A549 (cell line): ENCODE measurements around the gene RHOF. TPM values are rescaled to one million over a fixed set of nuclear protein-coding genes. Genes with fewer than 3 reads are reported as not detected.
A peak's percentile ranks its signal among the peaks of the same experiment; 100 is the strongest.

Experiments used
- ATAC-seq, 2 experiments: fragments of 200-7000 bp in 1 of 2; fragments of >200 bp in 1 of 2; cut with Nextera tagmentation in 1 of 2; cut with Tn5 transposase in 1 of 2; 3 replicates each; pipeline versions ENCODE4 v1.8.0 to v1.9.1; 2018 to 2020; ENCODE audit warnings: mild to moderate bottlenecking in 1 of 2, moderate library complexity in 1 of 2
- CTCF ChIA-PET: fragments of 300-600 bp; sonication (Branson Sonifier 250); formaldehyde crosslinking; extraction: SDS; loops from one replicate; lab custom pipeline; 2021; ENCODE audit warnings: antibody characterized with exemption, inconsistent platforms; lab: Yijun Ruan, JAX
- POLR2A ChIA-PET: fragments of 350-600 bp; formaldehyde crosslinking; extraction: SDS; loops from one replicate; lab custom pipeline; 2021; ENCODE audit warnings: antibody characterized with exemption, inconsistent platforms; lab: Yijun Ruan, JAX
- DNase-seq, 2 experiments: peaks; one replicate each; pipeline versions ENCODE4 v3.0.0 to v3.0.0-alpha.2; 2011 to 2016; ENCODE audit warnings: low read depth in 1 of 2, low spot score in 1 of 2
- FAIRE-seq: peaks from 2 replicates; lab custom pipeline; 2011; peaks lifted over from hg19 to GRCh38; lab: Jason Lieb, UNC
- H3K27ac ChIP-seq, 2 experiments: fragments of >200 bp; sonication (Bioruptor Twin); formaldehyde crosslinking; 3 replicates each; pipeline ENCODE4 v1.5.1; 2016 to 2017
- H3K4me1 ChIP-seq: fragments of >200 bp; sonication (Bioruptor Twin); formaldehyde crosslinking; 3 replicates; pipeline ENCODE4 v1.6.1; 2016
- H3K4me2 ChIP-seq: fragments of >200 bp; sonication (Bioruptor Twin); formaldehyde crosslinking; 3 replicates; pipeline ENCODE4 v1.6.1; 2016
- H3K4me3 ChIP-seq: fragments of >200 bp; sonication (Bioruptor Twin); formaldehyde crosslinking; 3 replicates; pipeline ENCODE4 v1.5.1; 2016
- H3K9me3 ChIP-seq: fragments of >200 bp; sonication (Bioruptor Twin); formaldehyde crosslinking; 3 replicates; pipeline ENCODE4 v1.6.1; 2016
- CBX2 ChIP-seq: fragments of 200-600 bp; sonication (generic); IDR thresholded peaks from 2 replicates; pipeline ENCODE4 v1.6.1; 2016; ENCODE audit warnings: low read depth, mild to moderate bottlenecking, borderline replicate concordance
- CBX8 ChIP-seq: fragments of 200-600 bp; sonication (generic); IDR thresholded peaks from 2 replicates; pipeline ENCODE4 v1.6.1; 2016
- EP300 ChIP-seq, 2 experiments: fragments of >200 bp; sonication (Bioruptor Twin); formaldehyde crosslinking; IDR thresholded peaks; 2 replicates in 1 of 2; 3 replicates in 1 of 2; pipeline ENCODE4 v1.6.1; 2016 to 2017
- ESRRA ChIP-seq: fragments of 150-350 bp; IDR thresholded peaks from 2 replicates; pipeline ENCODE4 v1.6.1; 2014; ENCODE audit warnings: mild to moderate bottlenecking, low read length, borderline replicate concordance
- FOSB ChIP-seq: fragments of 250-450 bp; sonication (Bioruptor Pico); IDR thresholded peaks from 2 replicates; pipeline ENCODE4 v1.5.0; 2020; ENCODE audit warnings: mild to moderate bottlenecking, moderate library complexity
- FOSL2 ChIP-seq, 2 experiments: fragments of 450-650 bp in 1 of 2; fragments of >200 bp in 1 of 2; sonication (Bioruptor Twin) in 1 of 2; formaldehyde crosslinking; IDR thresholded peaks; 2 replicates each; pipeline versions ENCODE4 v1.5.0 to v1.6.1; 2016 to 2020; ENCODE audit warnings: mild to moderate bottlenecking in 1 of 2, moderate library complexity in 1 of 2
- GATA3 ChIP-seq: IDR thresholded peaks from 2 replicates; pipeline ENCODE4 v1.6.1; 2012; ENCODE audit warnings: borderline replicate concordance
- HDAC2 ChIP-seq: fragments of 200-600 bp; sonication (generic); IDR thresholded peaks from 2 replicates; pipeline ENCODE4 v1.6.1; 2016
- HEYL ChIP-seq: fragments of 250-450 bp; sonication (Bioruptor Pico); IDR thresholded peaks from 2 replicates; pipeline ENCODE4 v1.8.0; 2021; ENCODE audit warnings: mild to moderate bottlenecking, moderate library complexity
- HOXA7 ChIP-seq: fragments of 250-450 bp; sonication (Bioruptor Pico); IDR thresholded peaks from 2 replicates; pipeline ENCODE4 v1.5.0; 2020; ENCODE audit warnings: mild to moderate bottlenecking, moderate library complexity
- HOXB13 ChIP-seq: fragments of 250-450 bp; sonication (Bioruptor Pico); IDR thresholded peaks from 2 replicates; pipeline ENCODE4 v1.5.0; 2020; ENCODE audit warnings: low read depth, mild to moderate bottlenecking, moderate library complexity
- JUN ChIP-seq, 2 experiments: fragments of >200 bp; sonication (Bioruptor Twin); formaldehyde crosslinking; IDR thresholded peaks; 2 replicates in 1 of 2; 3 replicates in 1 of 2; pipeline ENCODE4 v1.6.1; 2016 to 2017
- JUNB ChIP-seq: fragments of >200 bp; sonication (Bioruptor Twin); formaldehyde crosslinking; IDR thresholded peaks from 2 replicates; pipeline ENCODE4 v1.6.1; 2016
- KDM1A ChIP-seq: fragments of 200-600 bp; sonication (generic); IDR thresholded peaks from 2 replicates; pipeline ENCODE4 v1.6.1; 2016; ENCODE audit warnings: low read depth, mild to moderate bottlenecking
- KDM5A ChIP-seq: fragments of 200-600 bp; sonication (generic); IDR thresholded peaks from 2 replicates; pipeline ENCODE4 v1.6.1; 2016; ENCODE audit warnings: antibody characterized with exemption, mild to moderate bottlenecking
- MAZ ChIP-seq: fragments of 150-350 bp; IDR thresholded peaks from 2 replicates; pipeline ENCODE4 v1.6.1; 2014; ENCODE audit warnings: antibody characterized with exemption, low read depth, low read length, borderline replicate concordance
- MYC ChIP-seq: IDR thresholded peaks from 2 replicates; pipeline ENCODE4 v1.6.1; 2012; ENCODE audit warnings: mild to moderate bottlenecking, inconsistent platforms, low read length, improper control_type of control experiment, borderline replicate concordance
- NFE2L2 ChIP-seq: fragments of 150-350 bp; conservative IDR thresholded peaks from 2 replicates; pipeline ENCODE4 v1.6.1; 2014; ENCODE audit warnings: low read length
- NPAS2 ChIP-seq: fragments of 250-450 bp; sonication (Bioruptor Pico); IDR thresholded peaks from 2 replicates; pipeline ENCODE4 v1.8.0; 2022; ENCODE audit warnings: mild to moderate bottlenecking, moderate library complexity, borderline replicate concordance
- NR3C1 ChIP-seq: fragments of >200 bp; sonication (Bioruptor Twin); formaldehyde crosslinking; IDR thresholded peaks from 3 replicates; pipeline ENCODE4 v1.6.1; 2017
- PHF8 ChIP-seq: fragments of 200-600 bp; sonication (generic); IDR thresholded peaks from 2 replicates; pipeline ENCODE4 v1.6.1; 2016; ENCODE audit warnings: low read depth, mild to moderate bottlenecking, antibody characterized with exemption, moderate library complexity, borderline replicate concordance
- POLR2A ChIP-seq: IDR thresholded peaks from 2 replicates; pipeline ENCODE4 v1.6.1; 2012; ENCODE audit warnings: mild to moderate bottlenecking, low read length
- POLR2AphosphoS2 ChIP-seq: conservative IDR thresholded peaks from 2 replicates; pipeline ENCODE4 v1.6.1; 2012; ENCODE audit warnings: low read length, improper control_type of control experiment, inconsistent platforms
- RAD21 ChIP-seq, 2 experiments: fragments of >200 bp in 1 of 2; sonication (Bioruptor Twin) in 1 of 2; formaldehyde crosslinking in 1 of 2; IDR thresholded peaks in 1 of 2; conservative IDR thresholded peaks in 1 of 2; 2 replicates in 1 of 2; 3 replicates in 1 of 2; pipeline ENCODE4 v1.6.1; 2012 to 2018; ENCODE audit warnings: inconsistent platforms in 1 of 2
- SMC3 ChIP-seq: fragments of >200 bp; sonication (Bioruptor Twin); formaldehyde crosslinking; IDR thresholded peaks from 3 replicates; pipeline ENCODE4 v1.6.1; 2018; ENCODE audit warnings: inconsistent platforms
- SREBF2 ChIP-seq: fragments of 450-650 bp; IDR thresholded peaks from 2 replicates; pipeline ENCODE4 v1.6.1; 2014; ENCODE audit warnings: mild to moderate bottlenecking, moderate library complexity
- TFCP2L1 ChIP-seq: fragments of 250-450 bp; sonication (Bioruptor Pico); IDR thresholded peaks from 2 replicates; pipeline ENCODE4 v1.5.0; 2021; ENCODE audit warnings: mild to moderate bottlenecking
- TP53 ChIP-seq: fragments of 250-450 bp; sonication (Bioruptor Pico); IDR thresholded peaks from 2 replicates; pipeline ENCODE4 v1.5.0; 2021; ENCODE audit warnings: mild to moderate bottlenecking, moderate library complexity
- ZFP36 ChIP-seq: fragments of 450-650 bp; IDR thresholded peaks from 2 replicates; pipeline ENCODE4 v1.6.1; 2014; ENCODE audit warnings: borderline replicate concordance; ENCODE audit not compliant: partially characterized antibody
- ZNF302 ChIP-seq: fragments of 250-450 bp; sonication (Bioruptor Pico); IDR thresholded peaks from 2 replicates; pipeline ENCODE4 v1.9.0; 2021; ENCODE audit warnings: inconsistent platforms, mild to moderate bottlenecking, moderate library complexity
- ZSCAN20 ChIP-seq: fragments of 250-450 bp; sonication (Bioruptor Pico); IDR thresholded peaks from 2 replicates; pipeline ENCODE4 v1.8.0; 2022; ENCODE audit warnings: mild to moderate bottlenecking, moderate library complexity
- WGBS: methylation state at CpG from one replicate; pipeline ENCODE4 v1.1.6; 2017; ENCODE audit errors: missing lambda C conversion rate; 5-methylcytosine and 5-hydroxymethylcytosine counted together
- polyA plus RNA-seq, 4 experiments: library from polyadenylated mRNA; depleted of rRNA in 3 of 4; stranded (reverse); fragments of >200 nt; fragmentation: RNase III in 1 of 4; extraction: RNeasy Plus Mini Kit Qiagen cat#74134 plus additional on column Dnase treatment in 1 of 4; gene quantifications; 2 replicates in 3 of 4; 3 replicates in 1 of 4; pipeline ENCODE4 v1.2.3, GENCODE V29; 2011 to 2017
- TF ChIP-seq, protein P1 (sequence below): fragments of >200 bp; sonication (Bioruptor Twin); formaldehyde crosslinking; IDR thresholded peaks from 2 replicates; pipeline ENCODE4 v1.6.1; 2016
- TF ChIP-seq, protein P2 (sequence below): fragments of 450-650 bp; IDR thresholded peaks from 2 replicates; pipeline ENCODE4 v1.6.1; 2014; ENCODE audit warnings: antibody characterized with exemption
- TF ChIP-seq, protein P3 (sequence below): fragments of >200 bp; sonication (Bioruptor Twin); formaldehyde crosslinking; IDR thresholded peaks from 3 replicates; pipeline ENCODE4 v1.5.1; 2016
- TF ChIP-seq, protein P4 (sequence below): fragments of >200 bp; sonication (Bioruptor Twin); formaldehyde crosslinking; IDR thresholded peaks from 3 replicates; pipeline ENCODE4 v1.6.1; 2016
- TF ChIP-seq, protein P5 (sequence below): fragments of 250-450 bp; sonication (Bioruptor Pico); IDR thresholded peaks from 2 replicates; pipeline ENCODE4 v1.5.0; 2021; ENCODE audit warnings: mild to moderate bottlenecking, moderate library complexity, borderline replicate concordance

RHOF gene
- polyA plus RNA-seq, 2 of the 4 experiments (the other 2 are of a cell fraction) = 47.1 to 52.3 TPM

DNA sequence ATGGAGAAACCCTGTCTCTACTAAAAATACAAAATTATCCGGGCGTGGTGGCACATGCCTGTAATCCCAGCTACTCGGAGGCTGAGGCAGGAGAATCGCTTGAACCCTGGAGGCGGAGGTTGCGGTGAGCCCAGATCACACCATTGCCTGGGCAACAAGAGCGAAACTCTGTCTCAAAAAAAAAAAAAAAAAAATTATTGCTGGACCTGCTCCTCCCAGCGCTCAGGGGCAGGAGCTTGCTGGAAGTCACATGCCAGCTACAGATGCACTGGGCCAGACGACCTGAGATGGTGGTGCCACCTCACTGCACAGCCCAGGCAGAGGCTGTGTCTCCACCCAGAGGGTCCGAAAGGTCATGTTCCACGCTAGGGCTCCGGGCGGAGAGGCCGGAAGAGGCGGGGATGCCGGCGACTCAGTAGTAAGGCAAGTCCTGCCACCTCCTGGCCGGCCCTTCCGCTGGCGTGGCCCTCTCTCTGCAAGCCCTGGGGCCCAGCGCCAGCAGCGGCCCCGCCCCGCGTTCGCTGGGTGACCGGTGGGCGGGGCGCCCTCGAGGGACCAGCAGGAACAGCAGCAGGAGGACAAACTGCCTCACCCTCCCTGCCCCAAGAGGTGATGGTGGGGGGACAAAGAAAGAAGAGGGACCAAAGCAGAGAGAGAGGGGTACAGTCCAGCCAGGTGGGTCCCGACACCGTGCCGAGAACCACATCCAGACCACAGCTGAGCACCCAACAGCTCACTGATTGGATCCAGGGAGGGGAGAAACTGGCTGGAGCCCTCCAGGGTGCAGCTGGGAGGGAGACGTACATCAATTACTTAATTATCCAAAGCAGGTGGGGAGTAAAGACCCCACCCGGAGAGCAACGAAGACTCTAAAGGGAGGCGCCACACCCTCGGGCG lies 3.6 kb upstream of the RHOF start:
- Histone ChIP-seq H3K4me1 (peaks cover 62% of the 10 kb centered on the region), H3K4me2 (peak overlapping the region; percentile 78), H3K9me3 (no peaks in the 10 kb centered on the region), H3K4me3 (peak overlapping the region; percentile 28), H3K27ac (peak overlapping the region; percentile 100)
- CTCF ChIA-PET = interaction anchor here (0.6 to 72.2 kb wide), 13 partner anchors 11 to 394 kb away, joined by 3 to 2657 read pairs (median 3); partner anchors contain the start of genes PSMD9, RHOF, SETD1B and TMEM120B
- peak; percentile 90 to 96 for DNase-seq
- FAIRE-seq = no peak
- POLR2A ChIA-PET = interaction anchor here (0.8 to 6.1 kb wide), 5 partner anchors 9 to 91 kb away, joined by 4 to 43 read pairs (median 5); no protein-coding TSS in a partner anchor
- peak; percentile 26 to 58 for ATAC-seq
- WGBS = 15% methylated on average over 27 of the region's 39 CpGs
- 0 out of 2 replicates have a peak, but pooled peaks have one; percentile 51 for TF ChIP-seq MAZ
- no peak for TF ChIP-seq HDAC2
- no peak for TF ChIP-seq FOSB
- TF ChIP-seq HOXB13 (CRISPR knock-in tag) = peak; percentile 33; the same call in 1 of the 2 replicates
- TF ChIP-seq NPAS2 (CRISPR knock-in tag) = no peak
- no peak for TF ChIP-seq HOXA7 (CRISPR knock-in tag)
- TF ChIP-seq POLR2A = peak; percentile 82
- TF ChIP-seq ESRRA = no peak
- TF ChIP-seq RAD21 (conservative IDR thresholded peaks at IDR 0.05 in 1 of 2, IDR thresholded peaks at IDR 0.05 in 1 of 2) = peak in 1 of 2 experiments; percentile 27; a peak in 1 of 5 replicates
- no peak for TF ChIP-seq ZFP36
- no peak for TF ChIP-seq FOSL2 (IDR thresholded peaks at IDR 0.05)
- TF ChIP-seq FOSL2 (CRISPR knock-in tag; IDR thresholded peaks at IDR 0.05) = 0 out of 2 replicates have a peak, but pooled peaks have one; percentile 23
- TF ChIP-seq KDM5A = no peak
- TF ChIP-seq ZNF302 (CRISPR knock-in tag) = no peak
- TF ChIP-seq, protein P1, sequence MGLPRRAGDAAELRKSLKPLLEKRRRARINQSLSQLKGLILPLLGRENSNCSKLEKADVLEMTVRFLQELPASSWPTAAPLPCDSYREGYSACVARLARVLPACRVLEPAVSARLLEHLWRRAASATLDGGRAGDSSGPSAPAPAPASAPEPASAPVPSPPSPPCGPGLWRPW = no peak
- no peak for TF ChIP-seq ZSCAN20 (CRISPR knock-in tag)
- TF ChIP-seq EP300 (IDR thresholded peaks at IDR 0.05) = no peak
- TF ChIP-seq, protein P2, sequence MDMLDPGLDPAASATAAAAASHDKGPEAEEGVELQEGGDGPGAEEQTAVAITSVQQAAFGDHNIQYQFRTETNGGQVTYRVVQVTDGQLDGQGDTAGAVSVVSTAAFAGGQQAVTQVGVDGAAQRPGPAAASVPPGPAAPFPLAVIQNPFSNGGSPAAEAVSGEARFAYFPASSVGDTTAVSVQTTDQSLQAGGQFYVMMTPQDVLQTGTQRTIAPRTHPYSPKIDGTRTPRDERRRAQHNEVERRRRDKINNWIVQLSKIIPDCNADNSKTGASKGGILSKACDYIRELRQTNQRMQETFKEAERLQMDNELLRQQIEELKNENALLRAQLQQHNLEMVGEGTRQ = peak; percentile 37
- TF ChIP-seq HEYL = no peak
- TF ChIP-seq CBX8 = no peak
- no peak for TF ChIP-seq JUNB
- peak in 1 of 2 experiments; percentile 79; a peak in 1 of 5 replicates for TF ChIP-seq JUN (IDR thresholded peaks at IDR 0.05)
- no peak for TF ChIP-seq KDM1A
- TF ChIP-seq MYC = no peak
- TF ChIP-seq, protein P3, sequence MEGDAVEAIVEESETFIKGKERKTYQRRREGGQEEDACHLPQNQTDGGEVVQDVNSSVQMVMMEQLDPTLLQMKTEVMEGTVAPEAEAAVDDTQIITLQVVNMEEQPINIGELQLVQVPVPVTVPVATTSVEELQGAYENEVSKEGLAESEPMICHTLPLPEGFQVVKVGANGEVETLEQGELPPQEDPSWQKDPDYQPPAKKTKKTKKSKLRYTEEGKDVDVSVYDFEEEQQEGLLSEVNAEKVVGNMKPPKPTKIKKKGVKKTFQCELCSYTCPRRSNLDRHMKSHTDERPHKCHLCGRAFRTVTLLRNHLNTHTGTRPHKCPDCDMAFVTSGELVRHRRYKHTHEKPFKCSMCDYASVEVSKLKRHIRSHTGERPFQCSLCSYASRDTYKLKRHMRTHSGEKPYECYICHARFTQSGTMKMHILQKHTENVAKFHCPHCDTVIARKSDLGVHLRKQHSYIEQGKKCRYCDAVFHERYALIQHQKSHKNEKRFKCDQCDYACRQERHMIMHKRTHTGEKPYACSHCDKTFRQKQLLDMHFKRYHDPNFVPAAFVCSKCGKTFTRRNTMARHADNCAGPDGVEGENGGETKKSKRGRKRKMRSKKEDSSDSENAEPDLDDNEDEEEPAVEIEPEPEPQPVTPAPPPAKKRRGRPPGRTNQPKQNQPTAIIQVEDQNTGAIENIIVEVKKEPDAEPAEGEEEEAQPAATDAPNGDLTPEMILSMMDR = peak; percentile 19; the same call in 1 of the 3 replicates
- no peak for TF ChIP-seq SMC3
- no peak for TF ChIP-seq PHF8
- TF ChIP-seq TP53 (CRISPR knock-in tag) = no peak
- no peak for TF ChIP-seq SREBF2
- no peak for TF ChIP-seq NFE2L2
- TF ChIP-seq TFCP2L1 = no peak
- TF ChIP-seq, protein P4, sequence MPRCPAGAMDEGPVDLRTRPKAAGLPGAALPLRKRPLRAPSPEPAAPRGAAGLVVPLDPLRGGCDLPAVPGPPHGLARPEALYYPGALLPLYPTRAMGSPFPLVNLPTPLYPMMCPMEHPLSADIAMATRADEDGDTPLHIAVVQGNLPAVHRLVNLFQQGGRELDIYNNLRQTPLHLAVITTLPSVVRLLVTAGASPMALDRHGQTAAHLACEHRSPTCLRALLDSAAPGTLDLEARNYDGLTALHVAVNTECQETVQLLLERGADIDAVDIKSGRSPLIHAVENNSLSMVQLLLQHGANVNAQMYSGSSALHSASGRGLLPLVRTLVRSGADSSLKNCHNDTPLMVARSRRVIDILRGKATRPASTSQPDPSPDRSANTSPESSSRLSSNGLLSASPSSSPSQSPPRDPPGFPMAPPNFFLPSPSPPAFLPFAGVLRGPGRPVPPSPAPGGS = no peak
- TF ChIP-seq NR3C1 = no peak
- TF ChIP-seq CBX2 = no peak
- TF ChIP-seq POLR2AphosphoS2 = no peak
- TF ChIP-seq, protein P5, sequence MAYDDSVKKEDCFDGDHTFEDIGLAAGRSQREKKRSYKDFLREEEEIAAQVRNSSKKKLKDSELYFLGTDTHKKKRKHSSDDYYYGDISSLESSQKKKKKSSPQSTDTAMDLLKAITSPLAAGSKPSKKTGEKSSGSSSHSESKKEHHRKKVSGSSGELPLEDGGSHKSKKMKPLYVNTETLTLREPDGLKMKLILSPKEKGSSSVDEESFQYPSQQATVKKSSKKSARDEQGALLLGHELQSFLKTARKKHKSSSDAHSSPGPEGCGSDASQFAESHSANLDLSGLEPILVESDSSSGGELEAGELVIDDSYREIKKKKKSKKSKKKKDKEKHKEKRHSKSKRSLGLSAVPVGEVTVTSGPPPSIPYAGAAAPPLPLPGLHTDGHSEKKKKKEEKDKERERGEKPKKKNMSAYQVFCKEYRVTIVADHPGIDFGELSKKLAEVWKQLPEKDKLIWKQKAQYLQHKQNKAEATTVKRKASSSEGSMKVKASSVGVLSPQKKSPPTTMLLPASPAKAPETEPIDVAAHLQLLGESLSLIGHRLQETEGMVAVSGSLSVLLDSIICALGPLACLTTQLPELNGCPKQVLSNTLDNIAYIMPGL (CRISPR knock-in tag) = no peak
- no peak for TF ChIP-seq GATA3
